Parathyroid adenoma (tissue), 2 donors: ENCODE results near the gene SDR39U1.
A peak's percentile ranks its signal among the peaks of the same experiment; 100 is the strongest.

Source experiments
- H2AFZ ChIP-seq: fragments of 300-600 bp; sonication (generic); one replicate; pipeline ENCODE4 v1.7.0; 2017; ENCODE audit warnings: antibody characterized with exemption, mild to moderate bottlenecking
- H3K27ac ChIP-seq: fragments of 300-600 bp; sonication (generic); one replicate; pipeline ENCODE4 v1.7.0; 2017
- H3K27me3 ChIP-seq: fragments of 300-600 bp; sonication (generic); one replicate; pipeline ENCODE4 v1.7.0; 2017; ENCODE audit warnings: low read length; ENCODE audit not compliant: control insufficient read depth, insufficient read depth
- H3K36me3 ChIP-seq: fragments of 300-600 bp; sonication (generic); one replicate; pipeline ENCODE4 v1.7.0; 2017; ENCODE audit warnings: low read length; ENCODE audit not compliant: control insufficient read depth, insufficient read depth
- H3K4me1 ChIP-seq: fragments of 300-600 bp; sonication (generic); one replicate; pipeline ENCODE4 v1.7.0; 2017; ENCODE audit warnings: control low read depth
- H3K4me2 ChIP-seq: fragments of 300-600 bp; sonication (generic); one replicate; pipeline ENCODE4 v1.7.0; 2017; ENCODE audit warnings: low read length
- H3K4me3 ChIP-seq: fragments of 300-600 bp; sonication (generic); one replicate; pipeline ENCODE4 v1.7.0; 2017; ENCODE audit warnings: low read depth, low read length
- H3K79me2 ChIP-seq: fragments of 300-600 bp; sonication (generic); one replicate; pipeline ENCODE4 v1.7.0; 2017; ENCODE audit warnings: control low read depth
- H3K9ac ChIP-seq: fragments of 300-600 bp; sonication (generic); one replicate; pipeline ENCODE4 v1.7.0; 2017; ENCODE audit warnings: mild to moderate bottlenecking
- H3K9me3 ChIP-seq: fragments of 300-600 bp; sonication (generic); one replicate; pipeline ENCODE4 v1.7.0; 2017; ENCODE audit warnings: low read length; ENCODE audit not compliant: control insufficient read depth
- TF ChIP-seq, protein P1 (sequence below): fragments of 300-600 bp; sonication (generic); IDR thresholded peaks from one replicate; pipeline ENCODE4 v1.7.0; 2017; ENCODE audit warnings: antibody characterized with exemption, mild to moderate bottlenecking
- donor health status: primary hyperparathyroidism.

Gene SDR39U1

DNA sequence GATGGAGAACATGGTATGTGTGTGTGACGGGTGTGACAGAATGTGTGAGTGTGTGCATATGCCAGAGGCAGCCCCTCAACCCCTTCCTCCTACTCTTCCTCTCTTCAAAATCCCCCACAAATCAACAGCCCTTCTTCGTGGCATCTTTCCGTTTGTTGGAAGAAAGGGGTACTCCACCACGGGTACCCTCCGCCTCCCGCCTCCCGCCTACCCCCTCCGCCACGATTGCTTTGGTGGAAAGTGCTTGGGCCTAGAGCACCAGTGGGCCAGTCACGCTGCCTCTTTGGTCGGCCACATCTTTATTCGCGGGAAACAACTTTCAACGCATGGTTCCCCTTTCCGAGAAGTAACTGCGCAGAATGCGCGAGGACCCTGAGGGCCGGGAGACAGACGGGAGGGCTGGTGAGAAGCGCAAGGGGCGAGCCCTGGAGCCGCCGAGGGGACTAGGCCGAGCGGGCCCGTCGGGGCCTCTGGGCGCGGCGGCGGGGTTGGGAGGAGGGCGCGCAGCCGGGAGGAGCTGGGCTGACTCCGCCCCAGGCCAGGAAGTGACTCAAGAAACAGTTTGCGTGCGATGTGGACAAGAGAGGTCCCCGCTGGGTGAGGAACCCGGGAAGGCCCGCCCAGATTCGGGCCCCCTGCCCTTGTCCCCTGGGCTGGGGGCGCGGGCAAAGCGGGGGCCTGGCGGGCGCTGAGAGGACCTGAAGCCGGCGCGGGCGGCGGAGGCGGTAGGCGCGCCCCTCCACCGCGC lies 13.0 kb downstream of the SDR39U1 start, which contains the start of the genes CBLN3 and KHNYN:
TSS of gene CBLN3 (minus strand) at position 274 of the 748 bp plus-strand sequence. CDS start 614 bp downstream, outside the sequence.
TSS of gene KHNYN (plus strand) at position 560 of the 748 bp plus-strand sequence. CDS start 777 bp downstream, outside the sequence.
- Histone ChIP-seq H3K79me2 (no peaks in the 10 kb centered on the region), H3K9ac (peak within 1 kb of the TSS; percentile 71), H2AFZ (peak within 1 kb of the TSS; percentile 98), H3K27me3 (no peaks in the 10 kb centered on the region), H3K36me3 (no peaks in the 10 kb centered on the region), H3K4me1 (peaks cover 19% of the 10 kb centered on the region), H3K4me3 (peak within 1 kb of the TSS; percentile 88), H3K4me2 (peak within 1 kb of the TSS; percentile 93), H3K9me3 (no peaks in the 10 kb centered on the region), H3K27ac (peak within 1 kb of the TSS; percentile 87)
- TF ChIP-seq, protein P1, sequence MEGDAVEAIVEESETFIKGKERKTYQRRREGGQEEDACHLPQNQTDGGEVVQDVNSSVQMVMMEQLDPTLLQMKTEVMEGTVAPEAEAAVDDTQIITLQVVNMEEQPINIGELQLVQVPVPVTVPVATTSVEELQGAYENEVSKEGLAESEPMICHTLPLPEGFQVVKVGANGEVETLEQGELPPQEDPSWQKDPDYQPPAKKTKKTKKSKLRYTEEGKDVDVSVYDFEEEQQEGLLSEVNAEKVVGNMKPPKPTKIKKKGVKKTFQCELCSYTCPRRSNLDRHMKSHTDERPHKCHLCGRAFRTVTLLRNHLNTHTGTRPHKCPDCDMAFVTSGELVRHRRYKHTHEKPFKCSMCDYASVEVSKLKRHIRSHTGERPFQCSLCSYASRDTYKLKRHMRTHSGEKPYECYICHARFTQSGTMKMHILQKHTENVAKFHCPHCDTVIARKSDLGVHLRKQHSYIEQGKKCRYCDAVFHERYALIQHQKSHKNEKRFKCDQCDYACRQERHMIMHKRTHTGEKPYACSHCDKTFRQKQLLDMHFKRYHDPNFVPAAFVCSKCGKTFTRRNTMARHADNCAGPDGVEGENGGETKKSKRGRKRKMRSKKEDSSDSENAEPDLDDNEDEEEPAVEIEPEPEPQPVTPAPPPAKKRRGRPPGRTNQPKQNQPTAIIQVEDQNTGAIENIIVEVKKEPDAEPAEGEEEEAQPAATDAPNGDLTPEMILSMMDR, result peak; percentile 8

DNA sequence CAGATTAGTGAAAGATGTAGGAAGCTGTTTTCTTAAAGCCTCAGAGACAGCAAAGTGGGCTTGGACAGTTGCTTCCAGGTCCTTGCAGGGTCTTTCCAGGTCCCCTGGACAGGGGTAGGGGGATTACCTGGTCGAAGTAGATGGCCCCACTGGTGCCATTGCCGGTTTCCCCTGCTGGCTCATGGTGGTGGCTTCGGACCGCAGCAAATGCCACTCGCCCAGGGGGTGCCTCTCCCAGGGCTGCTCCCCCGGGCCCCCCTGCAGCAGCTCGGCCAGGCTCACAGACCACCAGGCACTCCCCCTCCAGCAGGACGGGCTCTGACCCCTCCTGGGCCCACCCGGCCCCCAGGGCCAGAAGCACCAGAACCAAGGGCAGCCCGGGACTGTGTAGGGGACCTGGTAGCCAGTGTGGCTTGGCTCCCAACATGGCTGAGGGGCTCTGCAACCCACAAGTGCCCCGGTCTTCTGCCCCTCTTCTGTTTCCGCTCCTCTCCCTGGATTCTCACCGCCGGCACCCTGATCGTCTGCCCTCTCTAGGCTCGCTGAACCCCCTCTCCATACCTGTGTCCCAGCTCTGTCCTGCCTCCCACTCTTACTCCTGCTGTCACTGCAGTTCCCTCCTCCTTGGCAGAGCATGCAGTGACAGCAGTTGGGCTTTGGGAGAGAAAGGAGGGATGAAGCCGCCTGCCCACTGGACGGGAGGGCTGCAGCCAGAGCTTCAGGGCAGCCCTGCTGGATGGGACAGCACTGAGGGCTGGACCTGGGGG lies 13.8 kb downstream of the SDR39U1 start:
- Histone ChIP-seq H3K27ac (peak overlapping the region; percentile 87), H3K9me3 (no peaks in the 10 kb centered on the region), H3K36me3 (no peaks in the 10 kb centered on the region), H3K79me2 (no peaks in the 10 kb centered on the region), H3K4me3 (no peak overlapping the region), H3K4me1 (peaks cover 19% of the 10 kb centered on the region), H3K4me2 (peak overlapping the region; percentile 93), H3K9ac (no peak overlapping the region), H2AFZ (peak overlapping the region; percentile 98), H3K27me3 (no peaks in the 10 kb centered on the region)
- TF ChIP-seq, protein P1, result no peak

DNA sequence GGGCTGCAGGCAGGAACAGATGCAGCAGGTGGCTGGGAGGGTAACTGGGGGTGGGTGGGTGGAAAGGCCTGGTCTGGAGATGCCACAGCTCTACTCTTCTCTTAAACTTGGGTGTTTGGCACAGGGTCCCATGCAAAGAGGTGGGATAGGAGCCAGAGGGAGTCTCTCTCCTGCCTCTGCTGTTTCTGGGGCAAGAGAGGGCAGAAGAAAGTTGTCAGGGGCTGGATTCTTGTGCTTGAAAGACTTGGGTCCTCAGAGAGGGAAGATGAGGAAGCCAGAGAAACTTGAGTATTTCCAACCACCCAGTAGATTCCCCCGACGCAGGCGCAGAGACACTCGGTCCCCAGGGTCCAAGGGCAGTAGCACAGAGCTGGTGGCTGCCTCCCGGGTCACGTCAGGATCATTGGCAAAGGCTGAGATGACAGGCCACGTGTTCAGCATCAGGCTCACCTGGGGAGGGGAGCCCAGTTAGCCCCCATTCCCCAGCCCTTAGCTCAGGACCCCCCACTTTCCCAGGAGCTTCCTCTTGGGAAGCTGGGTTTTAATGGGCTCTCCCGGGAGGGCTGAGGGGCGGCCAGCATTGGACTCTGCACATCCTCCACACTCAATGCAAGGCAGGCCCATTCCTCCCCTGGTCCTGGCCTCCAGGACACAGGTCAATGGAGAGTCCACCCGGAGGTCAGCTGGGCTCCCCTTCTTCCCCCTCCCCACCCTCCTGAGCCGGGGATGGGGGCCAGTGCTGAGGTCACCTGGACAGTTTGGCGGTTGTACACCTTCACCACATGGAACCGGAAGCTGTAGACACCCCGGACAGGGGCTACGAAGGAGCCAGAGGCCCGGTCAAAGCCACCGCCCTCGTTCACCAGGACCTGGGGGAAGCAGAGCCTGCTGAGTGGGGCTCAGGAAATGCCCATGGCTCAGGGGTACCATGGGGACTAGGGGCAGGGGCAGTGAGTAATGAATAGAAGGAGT lies 14.8 kb downstream of the SDR39U1 start:
- no peak overlapping the region for H3K27ac ChIP-seq
- peaks cover 19% of the 10 kb centered on the region for H3K4me1 ChIP-seq
- no peaks in the 10 kb centered on the region for H3K79me2 ChIP-seq
- H3K4me3 ChIP-seq, result no peak overlapping the region
- H3K9me3 ChIP-seq, result no peaks in the 10 kb centered on the region
- no peak overlapping the region for H2AFZ ChIP-seq
- H3K27me3 ChIP-seq, result no peaks in the 10 kb centered on the region
- H3K9ac ChIP-seq, result no peak overlapping the region
- no peaks in the 10 kb centered on the region for H3K36me3 ChIP-seq
- TF ChIP-seq, protein P1, result no peak
- H3K4me2 ChIP-seq, result no peak overlapping the region

DNA sequence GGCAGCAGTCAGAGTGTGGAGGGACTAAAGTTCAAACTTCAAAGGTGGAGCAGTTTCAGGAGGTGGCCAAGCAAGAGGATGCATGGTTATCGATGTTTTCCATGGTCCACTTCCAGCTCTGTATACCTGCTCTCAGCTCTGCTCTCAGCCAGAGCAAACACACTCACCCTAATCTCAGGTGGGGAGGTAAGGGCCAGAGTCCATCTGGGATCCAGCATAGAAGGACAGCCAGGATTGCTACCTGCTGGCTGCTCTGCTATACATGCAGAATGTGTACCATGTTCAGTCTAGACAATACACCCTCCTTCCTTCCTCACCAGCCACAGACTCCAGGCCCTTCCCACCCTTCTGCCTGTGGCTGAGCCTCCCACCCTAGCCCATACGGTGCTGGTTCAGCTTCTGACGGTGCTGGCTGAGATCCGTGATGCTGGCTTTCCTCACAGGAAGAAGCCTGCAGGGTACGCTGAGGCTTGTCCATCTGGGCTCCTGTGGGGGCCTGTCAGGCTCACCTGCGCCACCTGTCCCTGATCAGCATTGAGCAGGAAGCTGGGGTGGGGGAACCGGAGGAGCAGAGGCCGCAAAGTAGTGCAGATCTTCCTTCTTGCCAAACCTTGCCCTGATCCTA lies 15.6 kb downstream of the SDR39U1 start:
- H3K9me3 ChIP-seq, result no peaks in the 10 kb centered on the region
- H3K4me1 ChIP-seq, result peaks cover 19% of the 10 kb centered on the region
- H3K79me2 ChIP-seq, result no peaks in the 10 kb centered on the region
- H3K4me2 ChIP-seq, result no peak overlapping the region
- no peak overlapping the region for H3K4me3 ChIP-seq
- H2AFZ ChIP-seq, result no peak overlapping the region
- TF ChIP-seq, protein P1, result no peak
- H3K27me3 ChIP-seq, result no peaks in the 10 kb centered on the region
- no peak overlapping the region for H3K9ac ChIP-seq
- no peak overlapping the region for H3K27ac ChIP-seq
- no peaks in the 10 kb centered on the region for H3K36me3 ChIP-seq
